PFSK-1 (cell line): ENCODE measurements around the gene TP53TG5.

Source experiments
- POLR2AphosphoS5 ChIP-seq: IDR thresholded peaks from 2 replicates; pipeline ENCODE4 v1.6.1; 2012; ENCODE audit warnings: low read depth, mild to moderate bottlenecking, control low read depth, low read length, moderate library complexity
- TAF1 ChIP-seq: IDR thresholded peaks from 2 replicates; pipeline ENCODE4 v1.6.1; 2012; ENCODE audit warnings: low read length, control low read depth, borderline replicate concordance; ENCODE audit not compliant: insufficient read depth

DNA sequence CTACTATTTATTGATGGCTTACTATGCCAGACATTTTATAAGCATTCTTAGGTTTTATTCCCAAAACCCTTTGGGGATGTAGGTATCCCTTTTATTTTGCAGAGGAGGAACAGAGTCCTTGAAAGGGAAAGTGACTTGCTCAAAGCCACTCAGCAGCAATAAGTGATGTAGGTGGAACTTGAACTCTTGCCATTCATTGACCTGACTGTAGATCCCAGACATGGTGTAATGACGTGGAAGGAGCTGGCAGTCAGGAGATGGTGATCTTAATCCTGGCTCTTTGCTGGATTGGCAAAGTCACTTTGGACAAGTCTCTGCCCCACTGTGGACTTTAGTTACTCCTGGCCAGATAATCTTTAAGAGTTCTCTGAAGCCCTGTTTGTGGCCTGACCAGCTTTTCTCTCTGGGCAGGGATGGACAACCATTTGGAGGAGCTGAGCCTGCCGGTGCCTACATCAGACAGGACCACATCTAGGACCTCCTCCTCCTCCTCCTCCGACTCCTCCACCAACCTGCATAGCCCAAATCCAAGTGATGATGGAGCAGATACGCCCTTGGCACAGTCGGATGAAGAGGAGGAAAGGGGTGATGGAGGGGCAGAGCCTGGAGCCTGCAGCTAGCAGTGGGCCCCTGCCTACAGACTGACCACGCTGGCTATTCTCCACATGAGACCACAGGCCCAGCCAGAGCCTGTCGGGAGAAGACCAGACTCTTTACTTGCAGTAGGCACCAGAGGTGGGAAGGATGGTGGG, 31.6 kb upstream of the TP53TG5 start:
- TF ChIP-seq POLR2AphosphoS5 (no peak), TAF1 (no peak)
